Measurements from ENCODE around the gene CD48. TPM values are rescaled to one million over a fixed set of nuclear protein-coding genes. Genes with fewer than 3 reads are reported as not detected.

The CD48 gene
- total RNA-seq, 3 donors from 2014 or later, result 5.4 to 12.3 (median 8.8) TPM

GRCh38 chr1:160641323-160642280 lies 70.0 kb downstream of the CD48 start:
- no peaks in the 10 kb centered on the region for H3K36me3 ChIP-seq
- no peak overlapping the region for H3K4me3 ChIP-seq
- no peaks in the 10 kb centered on the region for H3K4me1 ChIP-seq
- TF ChIP-seq POLR2A (IDR thresholded peaks at IDR 0.05) (no peak), CTCF (IDR thresholded peaks at IDR 0.05) (no peak), POLR2AphosphoS5 (IDR thresholded peaks at IDR 0.05) (no peak)
- no peak for DNase-seq (ENCODE audit: low spot score in 2 of 2)
- intact Hi-C loops (cut with DNase I; ENCODE audit: low total_unique reads), result no loop called here
- H3K9me3 ChIP-seq, result no peaks in the 10 kb centered on the region
- H3K27me3 ChIP-seq, result no peaks in the 10 kb centered on the region
- H3K27ac ChIP-seq, result no peak overlapping the region

GRCh38 chr1:160640359-160641123 lies 71.1 kb downstream of the CD48 start:
- Histone ChIP-seq H3K9me3 (no peaks in the 10 kb centered on the region), H3K27me3 (no peaks in the 10 kb centered on the region), H3K36me3 (no peaks in the 10 kb centered on the region), H3K4me1 (no peaks in the 10 kb centered on the region), H3K27ac (no peak overlapping the region), H3K4me3 (no peak overlapping the region)
- no peak for DNase-seq (ENCODE audit: low spot score in 2 of 2)
- TF ChIP-seq POLR2A (IDR thresholded peaks at IDR 0.05) (no peak), POLR2AphosphoS5 (IDR thresholded peaks at IDR 0.05) (no peak), CTCF (IDR thresholded peaks at IDR 0.05) (no peak)
- intact Hi-C loops (cut with DNase I; ENCODE audit: low total_unique reads), result no loop called here

DNA sequence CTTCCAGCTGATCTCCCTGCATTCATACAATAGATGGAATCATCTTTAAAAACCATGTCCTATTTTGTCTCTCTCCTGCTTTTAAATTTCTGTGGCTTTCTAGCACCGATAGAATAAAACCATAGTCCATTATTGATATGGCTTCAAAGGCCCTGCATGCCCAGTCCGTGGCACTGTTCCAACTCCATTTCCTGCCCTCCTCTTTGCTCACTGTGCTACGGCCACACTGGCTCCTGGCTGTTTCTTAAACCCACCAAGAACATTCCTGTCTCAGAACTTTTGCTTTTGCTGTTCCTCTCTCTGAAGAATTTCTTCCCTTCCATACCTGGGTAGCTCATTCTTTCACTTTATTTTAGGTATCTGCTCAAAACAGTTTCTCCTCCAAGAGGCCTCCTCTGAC lies 72.0 kb downstream of the CD48 start:
- no peaks in the 10 kb centered on the region for H3K9me3 ChIP-seq
- H3K4me1 ChIP-seq, result no peaks in the 10 kb centered on the region
- no peak for DNase-seq (ENCODE audit: low spot score in 2 of 2)
- H3K27ac ChIP-seq, result no peak overlapping the region
- H3K27me3 ChIP-seq, result no peaks in the 10 kb centered on the region
- intact Hi-C loops (cut with DNase I; ENCODE audit: low total_unique reads), result no loop called here
- TF ChIP-seq POLR2AphosphoS5 (IDR thresholded peaks at IDR 0.05) (no peak), CTCF (IDR thresholded peaks at IDR 0.05) (no peak)
- no peaks in the 10 kb centered on the region for H3K36me3 ChIP-seq
- no peak overlapping the region for H3K4me3 ChIP-seq

DNA sequence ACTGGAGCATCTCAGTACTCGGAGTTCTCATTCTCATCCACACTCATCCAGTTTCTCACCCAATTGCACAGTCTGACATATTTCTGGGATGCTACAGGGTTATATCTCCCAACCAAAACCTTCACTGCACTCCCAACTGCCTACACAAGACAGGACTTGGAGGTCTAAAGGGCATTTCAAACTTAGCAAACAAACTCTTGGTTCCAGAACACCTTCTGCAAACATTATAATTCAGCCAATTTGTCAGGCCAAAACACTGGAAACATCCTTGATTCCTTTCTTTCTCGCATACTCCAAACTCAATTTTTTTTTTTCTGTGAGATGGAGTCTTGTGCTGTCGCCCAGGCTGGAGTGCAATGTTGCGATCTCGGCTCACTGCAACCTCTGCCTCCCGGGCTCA lies 72.7 kb downstream of the CD48 start:
- H3K27me3 ChIP-seq, result no peaks in the 10 kb centered on the region
- no peaks in the 10 kb centered on the region for H3K9me3 ChIP-seq
- no peak overlapping the region for H3K4me3 ChIP-seq
- no peaks in the 10 kb centered on the region for H3K4me1 ChIP-seq
- intact Hi-C loops (cut with DNase I; ENCODE audit: low total_unique reads), result no loop called here
- no peak for TF ChIP-seq CTCF (IDR thresholded peaks at IDR 0.05)
- TF ChIP-seq POLR2A (IDR thresholded peaks at IDR 0.05), result no peak
- TF ChIP-seq POLR2AphosphoS5 (IDR thresholded peaks at IDR 0.05), result no peak
- DNase-seq (ENCODE audit: low spot score in 2 of 2), result no peak
- H3K27ac ChIP-seq, result no peak overlapping the region
- H3K36me3 ChIP-seq, result no peaks in the 10 kb centered on the region

GRCh38 chr1:160638540-160638857 lies 73.1 kb downstream of the CD48 start:
- H3K27ac ChIP-seq, result no peak overlapping the region
- intact Hi-C loops (cut with DNase I; ENCODE audit: low total_unique reads), result no loop called here

More at GRCh38 chr1:160638540-160638857, 73.1 kb downstream of the CD48 start:
- Histone ChIP-seq H3K9me3 (no peaks in the 10 kb centered on the region), H3K36me3 (no peaks in the 10 kb centered on the region), H3K27me3 (no peaks in the 10 kb centered on the region), H3K4me3 (no peak overlapping the region), H3K4me1 (no peaks in the 10 kb centered on the region)
- TF ChIP-seq CTCF (IDR thresholded peaks at IDR 0.05), result no peak
- no peak for TF ChIP-seq POLR2AphosphoS5 (IDR thresholded peaks at IDR 0.05)
- no peak for TF ChIP-seq POLR2A (IDR thresholded peaks at IDR 0.05)
- DNase-seq (ENCODE audit: low spot score in 2 of 2), result no peak
